ENCODE results near the gene PACS2. TPM values are rescaled to one million over a fixed set of nuclear protein-coding genes. Genes with fewer than 3 reads are reported as not detected.

The PACS2 gene
- total RNA-seq, 1 donor from 2014 or later, result 64.0 TPM

- DNase-seq, result no peak
- no peaks in the 10 kb centered on the region for H3K27me3 ChIP-seq (ENCODE audit: low read depth)
- no peak for TF ChIP-seq CTCF (IDR thresholded peaks at IDR 0.05; ENCODE audit: borderline replicate concordance)
- no peak overlapping the region for H3K27ac ChIP-seq (replicated peaks)
- H3K4me3 ChIP-seq, result no peak overlapping the region
- intact Hi-C loops (cut with micrococcal nuclease), result no loop called here
- H3K36me3 ChIP-seq, result peaks cover 7% of the 10 kb centered on the region
- no peaks in the 10 kb centered on the region for H3K9me3 ChIP-seq (replicated peaks)
- H3K4me1 ChIP-seq, result peaks cover 30% of the 10 kb centered on the region
These were observed 34.6 kb downstream of the PACS2 start for GRCh38 chr14:105348945-105349699.

- intact Hi-C loops (cut with micrococcal nuclease), result loop anchor here (10.0 kb wide), 1 partner anchor 255 kb away; no protein-coding TSS in a partner anchor
- no peak overlapping the region for H3K27ac ChIP-seq (replicated peaks)
- H3K27me3 ChIP-seq (ENCODE audit: low read depth), result no peaks in the 10 kb centered on the region
- no peak for TF ChIP-seq CTCF (IDR thresholded peaks at IDR 0.05; ENCODE audit: borderline replicate concordance)
- DNase-seq, result no peak
- peaks cover 14% of the 10 kb centered on the region for H3K36me3 ChIP-seq
- H3K4me3 ChIP-seq, result no peak overlapping the region
- peaks cover 30% of the 10 kb centered on the region for H3K4me1 ChIP-seq
- no peaks in the 10 kb centered on the region for H3K9me3 ChIP-seq (replicated peaks)
These were observed 35.4 kb downstream of the PACS2 start for GRCh38 chr14:105349992-105350391.

- peaks cover 20% of the 10 kb centered on the region for H3K36me3 ChIP-seq
- intact Hi-C loops (cut with micrococcal nuclease), result loop anchor here (10.0 kb wide), 1 partner anchor 256 kb away; no protein-coding TSS in a partner anchor
- H3K27ac ChIP-seq (replicated peaks), result no peak overlapping the region
- H3K9me3 ChIP-seq (replicated peaks), result no peaks in the 10 kb centered on the region
- TF ChIP-seq CTCF (IDR thresholded peaks at IDR 0.05; ENCODE audit: borderline replicate concordance), result no peak
- no peak overlapping the region for H3K4me3 ChIP-seq
- H3K27me3 ChIP-seq (ENCODE audit: low read depth), result no peaks in the 10 kb centered on the region
- DNase-seq, result no peak
- peaks cover 27% of the 10 kb centered on the region for H3K4me1 ChIP-seq
These were observed 36.1 kb downstream of the PACS2 start for GRCh38 chr14:105350450-105351244.

- no peak for DNase-seq
- Histone ChIP-seq H3K27ac (replicated peaks) (peak overlapping the region; percentile 67), H3K9me3 (replicated peaks) (no peaks in the 10 kb centered on the region), H3K4me1 (peaks cover 21% of the 10 kb centered on the region), H3K4me3 (no peak overlapping the region), H3K36me3 (peaks cover 26% of the 10 kb centered on the region), H3K27me3 (ENCODE audit: low read depth) (no peaks in the 10 kb centered on the region)
- intact Hi-C loops (cut with micrococcal nuclease), result loop anchor here (10.0 kb wide), 1 partner anchor 257 kb away; no protein-coding TSS in a partner anchor
- TF ChIP-seq CTCF (IDR thresholded peaks at IDR 0.05; ENCODE audit: borderline replicate concordance), result no peak
These were observed 36.9 kb downstream of the PACS2 start for GRCh38 chr14:105351410-105351809.

- intact Hi-C loops (cut with micrococcal nuclease), result loop anchor here (10.0 kb wide), 1 partner anchor 257 kb away; no protein-coding TSS in a partner anchor
- peak; percentile 79 for DNase-seq
- Histone ChIP-seq H3K27ac (replicated peaks) (peak overlapping the region; percentile 67), H3K4me3 (no peak overlapping the region), H3K36me3 (peaks cover 27% of the 10 kb centered on the region), H3K9me3 (replicated peaks) (no peaks in the 10 kb centered on the region), H3K4me1 (peaks cover 17% of the 10 kb centered on the region), H3K27me3 (ENCODE audit: low read depth) (no peaks in the 10 kb centered on the region)
- peak; percentile 88 for TF ChIP-seq CTCF (IDR thresholded peaks at IDR 0.05; ENCODE audit: borderline replicate concordance)
These were observed 37.6 kb downstream of the PACS2 start for GRCh38 chr14:105351920-105352851.
